ENCODE measurements around the gene ANKS1B.

DNA sequence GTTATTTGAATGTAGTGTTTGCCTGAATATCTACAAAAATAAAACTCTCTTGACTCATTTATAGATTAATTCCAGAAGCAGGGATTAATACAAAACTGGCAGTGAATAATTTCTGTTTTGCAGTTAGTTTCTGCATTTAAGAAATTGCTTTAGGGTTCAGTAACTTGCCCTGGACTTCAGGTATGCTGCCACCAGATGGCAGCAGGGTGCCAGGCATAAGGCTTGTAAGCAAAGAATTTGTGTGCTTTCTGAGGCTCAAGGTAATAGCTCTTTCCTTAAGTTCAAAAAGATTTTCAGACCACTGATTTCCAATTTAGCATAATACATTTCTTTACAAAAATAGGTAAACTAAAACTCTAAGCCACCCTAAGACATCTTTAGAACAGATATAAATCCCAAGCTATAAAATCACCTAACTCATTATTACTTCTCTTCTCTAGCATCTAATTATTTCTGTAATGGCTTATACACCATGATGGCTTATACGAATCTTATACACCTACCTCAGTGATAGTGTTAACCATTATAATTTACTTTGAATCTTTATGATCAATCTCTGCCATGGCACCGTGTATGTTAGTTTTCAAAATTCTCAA is 941.3 kb downstream of the ANKS1B start:
- TF ChIP-seq CTCF (IDR thresholded peaks at IDR 0.05) (peak in 1 of 3 donors; percentile 37), POLR2A (IDR thresholded peaks at IDR 0.05) (no peak)
